B cell (primary cell): Measurements from ENCODE around the gene DNAJB6. TPM values are rescaled to one million over a fixed set of nuclear protein-coding genes. Genes with fewer than 3 reads are reported as not detected.

Experiments used
- ATAC-seq: fragments of 200-7000 bp; cut with Tn5 transposase; one replicate; pipeline ENCODE4 v1.10.0; 2021; ENCODE audit warnings: low read depth, mild to moderate bottlenecking, moderate number of reproducible peaks, moderate library complexity
- CTCF ChIA-PET: fragments of 350-600 bp; sonication (Branson Sonifier 250); formaldehyde crosslinking; loops from one replicate; lab custom pipeline; 2021; ENCODE audit warnings: antibody characterized with exemption, inconsistent platforms; lab: Charles Lee
- POLR2A ChIA-PET: fragments of 350-600 bp; sonication (Branson Sonifier 250); formaldehyde crosslinking; loops from one replicate; lab custom pipeline; 2021; ENCODE audit warnings: antibody characterized with exemption; lab: Charles Lee
- DNase-seq: peaks from one replicate; pipeline ENCODE4 v3.0.0; 2013
- H2AFZ ChIP-seq: 2 replicates; pipeline ENCODE4 v1.6.1; 2012; ENCODE audit warnings: mild to moderate bottlenecking, low read depth, low read length; ENCODE audit not compliant: insufficient read depth, poor library complexity, severe bottlenecking
- H3K27ac ChIP-seq, 2 donors: 1 replicate in 1 of 2; 2 replicates in 1 of 2; pipeline ENCODE4 v1.5.1; 2012 to 2013; ENCODE audit warnings: low read length in 2 of 2, mild to moderate bottlenecking in 2 of 2, moderate library complexity in 1 of 2
- H3K27me3 ChIP-seq, 4 experiments: fragments of 200-600 bp in 1 of 4; sonication (generic) in 1 of 4; replicated peaks in 1 of 4; 1 replicate in 2 of 4; 2 replicates in 2 of 4; pipeline versions ENCODE4 v1.6.1 to v1.7.0; 2013 to 2016; ENCODE audit warnings: low read length in 3 of 4, mild to moderate bottlenecking in 2 of 4, mixed read lengths in 1 of 4, moderate library complexity in 1 of 4; ENCODE audit not compliant: insufficient read depth in 4 of 4, control insufficient read depth in 3 of 4; ENCODE audit errors: control extremely low read depth in 1 of 4
- H3K36me3 ChIP-seq, 2 experiments: replicated peaks in 1 of 2; 1 replicate in 1 of 2; 2 replicates in 1 of 2; pipeline versions ENCODE4 v1.6.1 to v1.7.1; 2013; ENCODE audit warnings: low read length in 1 of 2; ENCODE audit not compliant: insufficient read depth in 2 of 2, control insufficient read depth in 1 of 2; ENCODE audit errors: control extremely low read depth in 1 of 2, extremely low read depth in 1 of 2
- H3K4me1 ChIP-seq, 2 donors: fragments of 200-600 bp in 1 of 2; sonication (generic) in 1 of 2; 1 replicate in 1 of 2; 2 replicates in 1 of 2; pipeline versions ENCODE4 v1.5.1 to v1.6.1; 2013 to 2017; ENCODE audit warnings: low read length in 2 of 2; ENCODE audit not compliant: control insufficient read depth in 2 of 2, insufficient read depth in 2 of 2
- H3K4me2 ChIP-seq: replicated peaks from 2 replicates; pipeline ENCODE3; 2012; ENCODE audit warnings: mild to moderate bottlenecking, low read depth, low read length; ENCODE audit not compliant: poor library complexity, severe bottlenecking
- H3K4me3 ChIP-seq, 5 experiments: fragments of 200-600 bp in 1 of 5; sonication (generic) in 1 of 5; 1 replicate in 3 of 5; 2 replicates in 2 of 5; pipeline versions ENCODE4 v1.5.1 to v1.7.0; 2011 to 2016; ENCODE audit warnings: low read length in 4 of 5, mild to moderate bottlenecking in 4 of 5, low read depth in 2 of 5, control low read depth in 1 of 5, moderate library complexity in 1 of 5; ENCODE audit not compliant: insufficient read depth in 1 of 5; ENCODE audit errors: control extremely low read depth in 1 of 5, extremely low read depth in 1 of 5
- H3K79me2 ChIP-seq: fragments of 200-600 bp; sonication (generic); one replicate; pipeline ENCODE4 v1.6.0; 2016; ENCODE audit warnings: low read length; ENCODE audit not compliant: control insufficient read depth, insufficient read depth
- H3K9ac ChIP-seq: fragments of 200-600 bp; sonication (generic); 2 replicates; pipeline ENCODE4 v1.6.1; 2017; ENCODE audit warnings: mild to moderate bottlenecking, low read length, moderate library complexity
- H3K9me3 ChIP-seq, 3 donors: one replicate each; pipeline versions ENCODE4 v1.6.1 to v1.7.1; 2013; ENCODE audit warnings: low read length in 2 of 3; ENCODE audit not compliant: control insufficient read depth in 2 of 3, insufficient read depth in 1 of 3; ENCODE audit errors: control extremely low read depth in 1 of 3
- H4K20me1 ChIP-seq: 2 replicates; pipeline ENCODE4 v1.6.0; 2012; ENCODE audit warnings: mild to moderate bottlenecking, low read length; ENCODE audit not compliant: insufficient read depth, control insufficient read depth, poor library complexity, severe bottlenecking
- H3K27ac Mint-ChIP-seq: one replicate; pipeline ENCODE4 v1.8.0; 2021; ENCODE audit warnings: mixed read lengths
- H3K27me3 Mint-ChIP-seq: one replicate; pipeline ENCODE4 v1.8.0; 2021; ENCODE audit warnings: mixed read lengths
- H3K4me1 Mint-ChIP-seq: one replicate; pipeline ENCODE4 v1.8.0; 2021; ENCODE audit warnings: mixed read lengths
- H3K4me3 Mint-ChIP-seq: one replicate; pipeline ENCODE4 v1.8.0; 2021; ENCODE audit warnings: mixed read lengths
- H3K9me3 Mint-ChIP-seq: one replicate; pipeline ENCODE4 v1.8.0; 2022; ENCODE audit warnings: mixed read lengths; ENCODE audit not compliant: insufficient read depth
- EZH2 ChIP-seq: IDR thresholded peaks from 2 replicates; pipeline ENCODE4 v1.6.1; 2012; ENCODE audit warnings: borderline replicate concordance, low read depth, mild to moderate bottlenecking, moderate library complexity, low read length; ENCODE audit not compliant: insufficient read depth, poor library complexity, severe bottlenecking
- WGBS: methylation state at CpG from one replicate; pipeline ENCODE4 v1.1.5; 2013; ENCODE audit warnings: missing lambda C conversion rate; ENCODE audit not compliant: insufficient coverage; 5-methylcytosine and 5-hydroxymethylcytosine counted together
- intact Hi-C: fragments of 100-400 bp; cut with micrococcal nuclease; formaldehyde crosslinking; loops from one replicate; pipeline ENCODE4 v1.10.0; 2022
- polyA plus RNA-seq: library from polyadenylated mRNA; depleted of rRNA; stranded (reverse); fragments of >200 nt; gene quantifications from 2 replicates; pipeline ENCODE4 v1.2.3, GENCODE V29; 2012
- total RNA-seq, 2 donors: library from RNA; stranded (reverse); fragments of 120-200 nt in 1 of 2; gene quantifications; 1 replicate in 1 of 2; 2 replicates in 1 of 2; pipeline versions ENCODE4 v1.2.3 to v1.2.4, GENCODE V29; 2013 to 2022
- TF ChIP-seq, protein P1 (sequence below): fragments of 200-600 bp; IDR thresholded peaks from one replicate; pipeline ENCODE4 v1.8.0; 2022; ENCODE audit warnings: antibody characterized with exemption, mild to moderate bottlenecking

The DNAJB6 gene
- total and polyA plus RNA-seq, 2 donors (not counting 1 experiment from before 2014, with no cell fraction given): 22.4 to 116 TPM

GRCh38 chr7:157401567-157402387 lies 65.0 kb downstream of the DNAJB6 start:
- no peak for ATAC-seq
- Histone ChIP-seq H3K4me3 (no peak overlapping the region), H3K4me2 (no peak overlapping the region), H3K27ac (no peak overlapping the region), H3K9ac (no peak overlapping the region), H3K79me2 (peaks cover 56% of the 10 kb centered on the region), H4K20me1 (peaks cover 55% of the 10 kb centered on the region), H3K36me3 (peaks cover 0 to 37% of the 10 kb centered on the region in 2 experiments), H3K27me3 (no peaks in the 10 kb centered on the region), H2AFZ (no peak overlapping the region), H3K4me1 (peaks cover 0 to 5% of the 10 kb centered on the region in 2 donors), H3K9me3 (no peaks in the 10 kb centered on the region)
- WGBS: 82% methylated on average over 29 of the region's 29 CpGs
- no peak for TF ChIP-seq EZH2
- TF ChIP-seq, protein P1, sequence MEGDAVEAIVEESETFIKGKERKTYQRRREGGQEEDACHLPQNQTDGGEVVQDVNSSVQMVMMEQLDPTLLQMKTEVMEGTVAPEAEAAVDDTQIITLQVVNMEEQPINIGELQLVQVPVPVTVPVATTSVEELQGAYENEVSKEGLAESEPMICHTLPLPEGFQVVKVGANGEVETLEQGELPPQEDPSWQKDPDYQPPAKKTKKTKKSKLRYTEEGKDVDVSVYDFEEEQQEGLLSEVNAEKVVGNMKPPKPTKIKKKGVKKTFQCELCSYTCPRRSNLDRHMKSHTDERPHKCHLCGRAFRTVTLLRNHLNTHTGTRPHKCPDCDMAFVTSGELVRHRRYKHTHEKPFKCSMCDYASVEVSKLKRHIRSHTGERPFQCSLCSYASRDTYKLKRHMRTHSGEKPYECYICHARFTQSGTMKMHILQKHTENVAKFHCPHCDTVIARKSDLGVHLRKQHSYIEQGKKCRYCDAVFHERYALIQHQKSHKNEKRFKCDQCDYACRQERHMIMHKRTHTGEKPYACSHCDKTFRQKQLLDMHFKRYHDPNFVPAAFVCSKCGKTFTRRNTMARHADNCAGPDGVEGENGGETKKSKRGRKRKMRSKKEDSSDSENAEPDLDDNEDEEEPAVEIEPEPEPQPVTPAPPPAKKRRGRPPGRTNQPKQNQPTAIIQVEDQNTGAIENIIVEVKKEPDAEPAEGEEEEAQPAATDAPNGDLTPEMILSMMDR: no peak
- Mint-ChIP-seq H3K9me3 (no peaks in the 10 kb centered on the region), H3K4me1 (peaks cover 9% of the 10 kb centered on the region), H3K4me3 (no peak overlapping the region), H3K27ac (no peak overlapping the region), H3K27me3 (no peaks in the 10 kb centered on the region)
- no peak for DNase-seq
- intact Hi-C loops: no loop called here
- ChIA-PET POLR2A (no interaction called here), CTCF (no interaction called here)

DNA sequence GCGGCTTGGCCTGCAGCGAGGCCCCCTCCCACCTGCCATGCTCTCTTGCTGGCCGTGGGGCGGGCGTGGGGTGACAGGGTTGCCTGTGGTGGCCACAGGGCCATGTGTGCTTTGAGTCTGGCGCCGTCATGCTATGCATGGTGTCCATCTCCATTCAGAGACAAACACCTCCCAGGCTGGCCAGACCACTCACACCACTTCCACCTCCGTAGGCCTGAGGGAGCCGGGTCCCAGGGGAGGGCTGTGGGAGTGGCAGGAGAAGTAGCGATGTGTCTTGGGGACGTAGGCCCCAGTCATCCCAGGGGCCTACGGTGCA lies 65.5 kb downstream of the DNAJB6 start:
- POLR2A ChIA-PET: no interaction called here

More for the DNA sequence above, 65.5 kb downstream of the DNAJB6 start:
- Mint-ChIP-seq H3K4me3 (no peak overlapping the region), H3K27me3 (no peaks in the 10 kb centered on the region), H3K27ac (no peak overlapping the region), H3K9me3 (no peaks in the 10 kb centered on the region), H3K4me1 (peaks cover 9% of the 10 kb centered on the region)
- peaks cover 0 to 33% of the 10 kb centered on the region in 2 experiments for H3K36me3 ChIP-seq
- TF ChIP-seq, protein P1: no peak
- H3K4me1 ChIP-seq: peaks cover 0 to 5% of the 10 kb centered on the region in 2 donors
- H3K27ac ChIP-seq: no peak overlapping the region
- intact Hi-C loops: no loop called here
- H3K27me3 ChIP-seq: no peaks in the 10 kb centered on the region
- no peak overlapping the region for H3K9ac ChIP-seq
- WGBS: 94% methylated on average over 9 of the region's 12 CpGs
- peaks cover 55% of the 10 kb centered on the region for H3K79me2 ChIP-seq
- no peaks in the 10 kb centered on the region for H3K9me3 ChIP-seq
- ATAC-seq (no peak), DNase-seq (no peak)
- CTCF ChIA-PET: no interaction called here
- peaks cover 57% of the 10 kb centered on the region for H4K20me1 ChIP-seq
- no peak overlapping the region for H3K4me2 ChIP-seq
- no peak overlapping the region for H2AFZ ChIP-seq
- no peak overlapping the region for H3K4me3 ChIP-seq
